Endodermal cell (in vitro differentiated cells): ENCODE data around the gene DNAAF3. TPM values are rescaled to one million over a fixed set of nuclear protein-coding genes. Genes with fewer than 3 reads are reported as not detected.

Experiments used
- DNase-seq: peaks from one replicate; pipeline ENCODE4 v3.0.0-alpha.2; 2017
- H3K27ac ChIP-seq: 2 replicates; pipeline ENCODE4 v1.5.1; 2013; ENCODE audit warnings: mild to moderate bottlenecking, low read depth, low read length, moderate library complexity
- H3K27me3 ChIP-seq: 2 replicates; pipeline ENCODE4 v1.6.1; 2013; ENCODE audit warnings: mild to moderate bottlenecking, low read length, moderate library complexity; ENCODE audit not compliant: insufficient read depth, control insufficient read depth, poor library complexity, severe bottlenecking
- H3K36me3 ChIP-seq: 2 replicates; pipeline ENCODE4 v1.7.0; 2013; ENCODE audit warnings: mild to moderate bottlenecking, low read length, moderate library complexity; ENCODE audit not compliant: control insufficient read depth, insufficient read depth
- H3K4me1 ChIP-seq: one replicate; pipeline ENCODE4 v1.7.0; 2013; ENCODE audit warnings: low read length; ENCODE audit not compliant: control insufficient read depth, insufficient read depth
- H3K4me3 ChIP-seq: 2 replicates; pipeline ENCODE4 v1.5.1; 2013; ENCODE audit warnings: mild to moderate bottlenecking, low read length, moderate library complexity
- H3K9ac ChIP-seq: 2 replicates; pipeline ENCODE4 v1.6.1; 2013; ENCODE audit warnings: mild to moderate bottlenecking, low read length, moderate library complexity; ENCODE audit not compliant: poor library complexity, severe bottlenecking; ENCODE audit errors: extremely low read depth
- H3K9me3 ChIP-seq: 2 replicates; pipeline ENCODE4 v1.6.1; 2013; ENCODE audit warnings: mild to moderate bottlenecking, low read length, moderate library complexity; ENCODE audit not compliant: control insufficient read depth
- H3K27ac Mint-ChIP-seq: 2 replicates; pipeline ENCODE4 v1.8.0; 2020; ENCODE audit warnings: mixed read lengths
- H3K27me3 Mint-ChIP-seq: 2 replicates; pipeline ENCODE4 v1.8.0; 2021; ENCODE audit warnings: mild to moderate bottlenecking, mixed read lengths; ENCODE audit not compliant: insufficient read depth
- H3K36me3 Mint-ChIP-seq: 2 replicates; pipeline ENCODE4 v1.8.0; 2020; ENCODE audit warnings: low read depth, mixed read lengths
- H3K4me1 Mint-ChIP-seq: 2 replicates; pipeline ENCODE4 v1.8.0; 2020; ENCODE audit warnings: mixed read lengths
- H3K4me3 Mint-ChIP-seq: 2 replicates; pipeline ENCODE4 v1.8.0; 2020; ENCODE audit warnings: mild to moderate bottlenecking, moderate library complexity, mixed read lengths
- H3K9me3 Mint-ChIP-seq: 2 replicates; pipeline ENCODE4 v1.8.0; 2020; ENCODE audit warnings: mild to moderate bottlenecking, mixed read lengths
- WGBS, 2 experiments: methylation state at CpG; one replicate each; pipeline versions ENCODE4 v1.1.5 to v1.1.7; 2013; ENCODE audit warnings: missing lambda C conversion rate in 2 of 2, mixed read lengths in 1 of 2; ENCODE audit not compliant: insufficient coverage in 1 of 2, insufficient read length in 1 of 2; 5-methylcytosine and 5-hydroxymethylcytosine counted together
- total RNA-seq, 2 donors: library from RNA; stranded (reverse); fragmentation: NEBNext Ultra II Directional in 1 of 2; extraction: Animal tissue kit (Norgen Biotek cat#: 25700) in 1 of 2; gene quantifications; 2 replicates in 1 of 2; 3 replicates in 1 of 2; pipeline ENCODE4 v1.2.1, GENCODE V29; 2021
- TF ChIP-seq, protein P1 (sequence below): fragments of 200-600 bp; sonication (generic); conservative IDR thresholded peaks from 2 replicates; pipeline ENCODE4 v1.5.0; 2021; ENCODE audit warnings: antibody characterized with exemption, mild to moderate bottlenecking

The DNAAF3 gene
- total RNA-seq, 2 donors from 2014 or later = 5.9 to 9.5 TPM

- no peaks in the 10 kb centered on the region for H3K36me3 ChIP-seq
- peaks cover 88% of the 10 kb centered on the region for H3K27me3 Mint-ChIP-seq
- H3K4me3 ChIP-seq = no peak overlapping the region
- H3K27ac ChIP-seq = no peak overlapping the region
- DNase-seq = no peak
- peaks cover 6% of the 10 kb centered on the region for H3K4me1 Mint-ChIP-seq
- H3K27ac Mint-ChIP-seq = no peak overlapping the region
- H3K9me3 Mint-ChIP-seq = no peaks in the 10 kb centered on the region
- TF ChIP-seq, protein P1, sequence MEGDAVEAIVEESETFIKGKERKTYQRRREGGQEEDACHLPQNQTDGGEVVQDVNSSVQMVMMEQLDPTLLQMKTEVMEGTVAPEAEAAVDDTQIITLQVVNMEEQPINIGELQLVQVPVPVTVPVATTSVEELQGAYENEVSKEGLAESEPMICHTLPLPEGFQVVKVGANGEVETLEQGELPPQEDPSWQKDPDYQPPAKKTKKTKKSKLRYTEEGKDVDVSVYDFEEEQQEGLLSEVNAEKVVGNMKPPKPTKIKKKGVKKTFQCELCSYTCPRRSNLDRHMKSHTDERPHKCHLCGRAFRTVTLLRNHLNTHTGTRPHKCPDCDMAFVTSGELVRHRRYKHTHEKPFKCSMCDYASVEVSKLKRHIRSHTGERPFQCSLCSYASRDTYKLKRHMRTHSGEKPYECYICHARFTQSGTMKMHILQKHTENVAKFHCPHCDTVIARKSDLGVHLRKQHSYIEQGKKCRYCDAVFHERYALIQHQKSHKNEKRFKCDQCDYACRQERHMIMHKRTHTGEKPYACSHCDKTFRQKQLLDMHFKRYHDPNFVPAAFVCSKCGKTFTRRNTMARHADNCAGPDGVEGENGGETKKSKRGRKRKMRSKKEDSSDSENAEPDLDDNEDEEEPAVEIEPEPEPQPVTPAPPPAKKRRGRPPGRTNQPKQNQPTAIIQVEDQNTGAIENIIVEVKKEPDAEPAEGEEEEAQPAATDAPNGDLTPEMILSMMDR = no peak
- H3K9ac ChIP-seq = no peak overlapping the region
- peaks cover 62% of the 10 kb centered on the region for H3K27me3 ChIP-seq
- no peak overlapping the region for H3K4me3 Mint-ChIP-seq
- H3K36me3 Mint-ChIP-seq = no peaks in the 10 kb centered on the region
- no peaks in the 10 kb centered on the region for H3K9me3 ChIP-seq
- WGBS, 2 experiments = 89 to 94% methylated on average over 5 of the region's 5 CpGs
- no peaks in the 10 kb centered on the region for H3K4me1 ChIP-seq
These were observed 5.0 kb upstream of the DNAAF3 start for GRCh38 chr19:55171440-55171839.

DNA sequence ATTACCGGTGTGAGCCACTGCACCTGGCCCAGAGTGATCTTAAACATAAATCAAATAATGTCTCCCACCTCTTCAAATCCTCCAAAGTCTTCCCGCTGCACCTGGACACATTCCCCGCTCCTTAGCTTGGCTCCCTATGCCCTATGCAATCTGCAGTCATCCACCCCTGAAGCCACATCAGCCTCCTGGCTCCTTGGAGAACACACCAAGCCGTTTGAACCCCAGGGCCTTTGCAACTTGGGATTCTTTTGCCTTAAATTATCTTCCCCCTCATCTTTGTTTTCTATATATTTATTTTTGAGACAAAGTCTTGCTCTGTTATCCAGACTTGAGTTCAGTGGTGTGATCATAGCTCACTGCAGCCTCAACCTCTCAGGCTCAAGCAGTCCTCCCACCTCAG lies 2.7 kb upstream of the DNAAF3 start:
- H3K4me1 ChIP-seq = no peaks in the 10 kb centered on the region
- H3K9ac ChIP-seq = no peak overlapping the region
- H3K27ac ChIP-seq = no peak overlapping the region
- no peaks in the 10 kb centered on the region for H3K9me3 Mint-ChIP-seq
- no peak overlapping the region for H3K27ac Mint-ChIP-seq
- H3K4me3 ChIP-seq = no peak overlapping the region
- peaks cover 77% of the 10 kb centered on the region for H3K27me3 Mint-ChIP-seq
- no peak for DNase-seq
- H3K9me3 ChIP-seq = no peaks in the 10 kb centered on the region
- WGBS, 2 experiments = 74 to 89% methylated on average over 4 of the region's 4 CpGs
- peaks cover 6% of the 10 kb centered on the region for H3K4me1 Mint-ChIP-seq
- peaks cover 53% of the 10 kb centered on the region for H3K27me3 ChIP-seq
- no peak overlapping the region for H3K4me3 Mint-ChIP-seq
- no peaks in the 10 kb centered on the region for H3K36me3 ChIP-seq
- TF ChIP-seq, protein P1 = no peak
- H3K36me3 Mint-ChIP-seq = no peaks in the 10 kb centered on the region

DNA sequence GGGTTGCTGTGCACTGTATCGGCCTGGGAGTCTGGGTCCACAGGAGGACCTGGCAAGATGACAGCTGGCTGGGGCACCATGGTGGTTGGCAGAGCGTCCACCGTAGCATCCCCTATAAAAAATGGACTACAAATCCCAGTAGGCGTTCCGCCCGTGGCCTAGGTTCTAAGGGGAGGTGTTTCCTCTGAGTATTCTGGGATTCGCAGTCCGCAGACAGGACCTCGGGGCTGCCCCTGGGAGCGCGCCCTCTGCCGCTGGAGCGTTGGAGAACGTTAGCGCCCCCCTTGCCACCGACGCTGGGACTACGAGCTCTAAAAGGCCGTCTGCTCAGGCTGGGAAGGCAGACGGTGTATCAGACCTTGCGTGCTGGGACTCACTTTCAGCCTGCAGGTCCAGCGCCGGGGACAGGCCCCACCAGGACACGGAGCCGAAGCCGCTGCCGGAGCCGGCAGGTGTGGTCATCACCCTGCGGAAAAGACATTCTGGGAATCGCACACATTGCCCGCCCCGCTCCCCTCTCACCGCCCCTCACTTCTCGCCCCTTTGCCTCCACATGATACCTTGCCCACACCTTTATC lies 372 bp downstream of the DNAAF3 start:
- Histone ChIP-seq H3K4me1 (no peaks in the 10 kb centered on the region), H3K4me3 (peak overlapping the region; percentile 87), H3K9ac (peak overlapping the region; percentile 46), H3K36me3 (no peaks in the 10 kb centered on the region), H3K9me3 (no peaks in the 10 kb centered on the region), H3K27me3 (peaks cover 24% of the 10 kb centered on the region), H3K27ac (no peak overlapping the region)
- Mint-ChIP-seq H3K4me3 (peak overlapping the region; percentile 67), H3K27me3 (peaks cover 73% of the 10 kb centered on the region), H3K4me1 (peaks cover 6% of the 10 kb centered on the region), H3K36me3 (no peaks in the 10 kb centered on the region), H3K27ac (peak overlapping the region; percentile 97), H3K9me3 (no peaks in the 10 kb centered on the region)
- peak; percentile 95 for DNase-seq
- WGBS, 2 experiments = 2 to 6% methylated on average over 16 to 34 of the region's 34 CpGs
- TF ChIP-seq, protein P1 = peak; percentile 90
